ENCODE results near the gene SEC22C. TPM values are rescaled to one million over a fixed set of nuclear protein-coding genes. Genes with fewer than 3 reads are reported as not detected.

Gene SEC22C
- polyA plus RNA-seq, 1 donor (not counting 4 experiments of a cell fraction or from before 2014, with no cell fraction given) = 58.4 TPM

DNA sequence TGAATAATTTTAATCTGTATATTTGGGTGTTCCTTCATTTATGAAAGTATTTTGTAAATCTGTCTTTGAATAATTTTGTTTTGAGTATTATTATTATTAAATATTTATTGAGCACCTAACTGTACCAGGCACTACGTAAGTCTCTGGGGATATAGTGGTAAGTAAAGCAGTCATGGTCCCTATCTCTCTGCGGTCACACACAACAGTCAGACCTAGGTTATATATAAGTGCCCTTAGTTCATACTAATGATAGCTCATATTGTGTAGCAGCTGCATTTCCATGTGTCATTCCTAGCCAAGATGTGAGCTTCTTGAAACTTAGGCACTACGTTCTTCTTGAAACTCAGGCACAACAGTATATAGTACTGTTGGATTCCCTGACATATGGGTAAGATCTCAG lies 31.2 kb upstream of the SEC22C start:
- H3K4me1 ChIP-seq (ENCODE audit: control insufficient read depth, extremely low read depth, insufficient read depth, low read length) = no peaks in the 10 kb centered on the region
- no peak overlapping the region for H3K9ac ChIP-seq (ENCODE audit: control insufficient read depth, extremely low read depth, insufficient read depth, low read length)
- no peaks in the 10 kb centered on the region for H3K9me1 ChIP-seq (ENCODE audit: control insufficient read depth, extremely low read depth, insufficient read depth, low read length)
- no peak overlapping the region for H3K4me3 ChIP-seq (ENCODE audit: control insufficient read depth in 2 of 3, extremely low read depth in 1 of 3, insufficient read depth in 2 of 3, low read depth in 1 of 3, low read length in 3 of 3)
- peaks cover 81% of the 10 kb centered on the region for H3K79me2 ChIP-seq (ENCODE audit: control insufficient read depth, insufficient read depth, low read length)
- TF ChIP-seq, protein P1, sequence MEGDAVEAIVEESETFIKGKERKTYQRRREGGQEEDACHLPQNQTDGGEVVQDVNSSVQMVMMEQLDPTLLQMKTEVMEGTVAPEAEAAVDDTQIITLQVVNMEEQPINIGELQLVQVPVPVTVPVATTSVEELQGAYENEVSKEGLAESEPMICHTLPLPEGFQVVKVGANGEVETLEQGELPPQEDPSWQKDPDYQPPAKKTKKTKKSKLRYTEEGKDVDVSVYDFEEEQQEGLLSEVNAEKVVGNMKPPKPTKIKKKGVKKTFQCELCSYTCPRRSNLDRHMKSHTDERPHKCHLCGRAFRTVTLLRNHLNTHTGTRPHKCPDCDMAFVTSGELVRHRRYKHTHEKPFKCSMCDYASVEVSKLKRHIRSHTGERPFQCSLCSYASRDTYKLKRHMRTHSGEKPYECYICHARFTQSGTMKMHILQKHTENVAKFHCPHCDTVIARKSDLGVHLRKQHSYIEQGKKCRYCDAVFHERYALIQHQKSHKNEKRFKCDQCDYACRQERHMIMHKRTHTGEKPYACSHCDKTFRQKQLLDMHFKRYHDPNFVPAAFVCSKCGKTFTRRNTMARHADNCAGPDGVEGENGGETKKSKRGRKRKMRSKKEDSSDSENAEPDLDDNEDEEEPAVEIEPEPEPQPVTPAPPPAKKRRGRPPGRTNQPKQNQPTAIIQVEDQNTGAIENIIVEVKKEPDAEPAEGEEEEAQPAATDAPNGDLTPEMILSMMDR (optimal IDR thresholded peaks at IDR 0.05 in 1 of 3, IDR thresholded peaks at IDR 0.05 in 1 of 3, conservative IDR thresholded peaks at IDR 0.05 in 1 of 3; ENCODE audit: extremely low read depth in 1 of 3, insufficient read depth in 2 of 3, low read length in 3 of 3) = no peak
- TF ChIP-seq EZH2 (IDR thresholded peaks at IDR 0.05; ENCODE audit: low read length) = no peak
- no peak overlapping the region for H2AFZ ChIP-seq (ENCODE audit: control insufficient read depth, low read length)
- FAIRE-seq (no peak), DNase-seq (ENCODE audit: low read depth, low spot score) (no peak)
- peaks cover 4 to 5% of the 10 kb centered on the region in 2 experiments for H3K36me3 ChIP-seq (ENCODE audit: control insufficient read depth in 2 of 2, extremely low read depth in 1 of 2, insufficient read depth in 2 of 2, low read length in 2 of 2)
- H3K27ac ChIP-seq (ENCODE audit: control insufficient read depth, insufficient read depth, low read length) = no peak overlapping the region
- H4K20me1 ChIP-seq (ENCODE audit: control insufficient read depth, extremely low read depth, insufficient read depth, low read length) = no peaks in the 10 kb centered on the region
- no peaks in the 10 kb centered on the region for H3K9me3 ChIP-seq (ENCODE audit: control insufficient read depth, low read depth, low read length)
- dilution Hi-C loops (cut with MboI; ENCODE audit: extremely low pct_ligation_motif_present, low sequenced_read_pairs) = no loop called here
- H3K27me3 ChIP-seq (ENCODE audit: control insufficient read depth, extremely low read depth, insufficient read depth, low read length) = no peaks in the 10 kb centered on the region
- no peak overlapping the region for H3K4me2 ChIP-seq (ENCODE audit: control insufficient read depth, extremely low read depth, insufficient read depth, low read depth, low read length)

DNA sequence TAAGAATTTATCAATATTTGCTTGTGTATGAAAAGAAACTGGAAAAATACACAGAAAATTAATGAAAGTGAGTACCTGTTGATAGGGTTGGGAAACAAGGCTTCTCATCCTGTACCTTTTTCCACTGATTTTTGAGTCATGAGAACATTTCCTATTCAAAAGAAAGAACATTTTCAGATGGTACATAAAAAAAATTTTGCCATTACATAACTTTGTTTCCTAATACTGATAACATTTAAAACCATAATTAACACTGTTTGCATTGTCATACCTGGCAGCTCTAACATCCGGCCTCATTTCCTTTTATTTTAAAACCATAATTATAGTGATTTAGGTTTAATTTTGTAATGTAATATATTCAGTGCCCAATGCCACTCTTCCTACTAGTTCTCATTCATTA lies 30.4 kb upstream of the SEC22C start:
- no peaks in the 10 kb centered on the region for H3K4me1 ChIP-seq (ENCODE audit: control insufficient read depth, extremely low read depth, insufficient read depth, low read length)
- H3K4me2 ChIP-seq (ENCODE audit: control insufficient read depth, extremely low read depth, insufficient read depth, low read depth, low read length) = no peak overlapping the region
- no peak overlapping the region for H3K4me3 ChIP-seq (ENCODE audit: control insufficient read depth in 2 of 3, extremely low read depth in 1 of 3, insufficient read depth in 2 of 3, low read depth in 1 of 3, low read length in 3 of 3)
- H3K9me3 ChIP-seq (ENCODE audit: control insufficient read depth, low read depth, low read length) = no peaks in the 10 kb centered on the region
- H3K27ac ChIP-seq (ENCODE audit: control insufficient read depth, insufficient read depth, low read length) = no peak overlapping the region
- no peaks in the 10 kb centered on the region for H3K9me1 ChIP-seq (ENCODE audit: control insufficient read depth, extremely low read depth, insufficient read depth, low read length)
- H4K20me1 ChIP-seq (ENCODE audit: control insufficient read depth, extremely low read depth, insufficient read depth, low read length) = no peaks in the 10 kb centered on the region
- no peak overlapping the region for H2AFZ ChIP-seq (ENCODE audit: control insufficient read depth, low read length)
- TF ChIP-seq, protein P1 (optimal IDR thresholded peaks at IDR 0.05 in 1 of 3, IDR thresholded peaks at IDR 0.05 in 1 of 3, conservative IDR thresholded peaks at IDR 0.05 in 1 of 3; ENCODE audit: extremely low read depth in 1 of 3, insufficient read depth in 2 of 3, low read length in 3 of 3) = no peak
- TF ChIP-seq EZH2 (IDR thresholded peaks at IDR 0.05; ENCODE audit: low read length) = no peak
- peaks cover 88% of the 10 kb centered on the region for H3K79me2 ChIP-seq (ENCODE audit: control insufficient read depth, insufficient read depth, low read length)
- no peak for FAIRE-seq
- dilution Hi-C loops (cut with MboI; ENCODE audit: extremely low pct_ligation_motif_present, low sequenced_read_pairs) = no loop called here
- H3K9ac ChIP-seq (ENCODE audit: control insufficient read depth, extremely low read depth, insufficient read depth, low read length) = no peak overlapping the region
- peaks cover 4 to 5% of the 10 kb centered on the region in 2 experiments for H3K36me3 ChIP-seq (ENCODE audit: control insufficient read depth in 2 of 2, extremely low read depth in 1 of 2, insufficient read depth in 2 of 2, low read length in 2 of 2)
- DNase-seq (ENCODE audit: low read depth, low spot score) = no peak
- H3K27me3 ChIP-seq (ENCODE audit: control insufficient read depth, extremely low read depth, insufficient read depth, low read length) = no peaks in the 10 kb centered on the region

Data from keratinocyte (primary cell).